HepG2 (cell line): ENCODE measurements around the gene SH3BGRL2. TPM values are rescaled to one million over a fixed set of nuclear protein-coding genes. Genes with fewer than 3 reads are reported as not detected.

ENCODE experiments used
- ARNTL ChIP-seq: sonication (generic); formaldehyde crosslinking; IDR thresholded peaks from 2 replicates; pipeline ENCODE4 v1.4.0; 2020; ENCODE audit warnings: mild to moderate bottlenecking, missing genetic modification reagents
- HOXA5 ChIP-seq: sonication (generic); formaldehyde crosslinking; IDR thresholded peaks from 2 replicates; pipeline ENCODE4 v1.4.0; 2020; ENCODE audit warnings: missing genetic modification reagents
- MEF2D ChIP-seq: sonication (generic); formaldehyde crosslinking; IDR thresholded peaks from 2 replicates; pipeline ENCODE4 v1.5.1; 2020; ENCODE audit warnings: mild to moderate bottlenecking, missing genetic modification reagents
- MIXL1 ChIP-seq: IDR thresholded peaks from 2 replicates; pipeline ENCODE4 v1.6.1; 2016
- SALL1 ChIP-seq: sonication (generic); formaldehyde crosslinking; IDR thresholded peaks from 2 replicates; pipeline ENCODE4 v1.8.0; 2022; ENCODE audit warnings: mild to moderate bottlenecking, missing genetic modification reagents
- ZNF354B ChIP-seq: sonication (generic); formaldehyde crosslinking; IDR thresholded peaks from 2 replicates; pipeline ENCODE4 v1.8.0; 2022; ENCODE audit warnings: mild to moderate bottlenecking, missing genetic modification reagents
- ZNF484 ChIP-seq: sonication (generic); formaldehyde crosslinking; IDR thresholded peaks from 2 replicates; pipeline ENCODE4 v1.5.1; 2020; ENCODE audit warnings: mild to moderate bottlenecking, low read depth, missing genetic modification reagents, borderline replicate concordance
- ZNF792 ChIP-seq: IDR thresholded peaks from 2 replicates; pipeline ENCODE4 v1.6.1; 2016
- ZNF883 ChIP-seq: sonication (generic); formaldehyde crosslinking; IDR thresholded peaks from 2 replicates; pipeline ENCODE4 v1.5.1; 2020; ENCODE audit warnings: mild to moderate bottlenecking, missing genetic modification reagents; ENCODE audit errors: not compliant biosample characterization
- polyA plus RNA-seq, 8 experiments: library from polyadenylated mRNA; depleted of rRNA in 3 of 8; stranded (reverse) in 7 of 8; unstranded in 1 of 8; fragments of >200 nt; fragmentation: Illumina TruSeq in 4 of 8; extraction: Trizol in 4 of 8; gene quantifications; 2 replicates each; pipeline versions ENCODE4 v1.2.1 to v1.2.3, GENCODE V29; 2011 to 2016; ENCODE audit warnings: low read depth in 4 of 8, missing spikeins in 1 of 8, mixed read lengths in 1 of 8; ENCODE audit not compliant: insufficient read depth in 1 of 8
- total RNA-seq, 5 experiments: library from RNA; depleted of rRNA; stranded (reverse); fragments of >200 nt; fragmentation: Illumina TruSeq; extraction: Trizol; gene quantifications; 2 replicates each; pipeline ENCODE4 v1.2.3, GENCODE V29; 2016; ENCODE audit warnings: low read depth in 1 of 5
- TF ChIP-seq, protein P1 (sequence below): sonication (generic); formaldehyde crosslinking; IDR thresholded peaks from 2 replicates; pipeline ENCODE4 v1.4.0; 2020; ENCODE audit warnings: missing genetic modification reagents, mild to moderate bottlenecking, borderline replicate concordance
- TF ChIP-seq, protein P2 (sequence below): sonication (generic); formaldehyde crosslinking; IDR thresholded peaks from 2 replicates; pipeline ENCODE4 v1.4.0; 2020; ENCODE audit warnings: missing genetic modification reagents
- TF ChIP-seq, protein P3 (sequence below): sonication (generic); formaldehyde crosslinking; conservative IDR thresholded peaks from 2 replicates; pipeline ENCODE4 v1.8.0; 2022; ENCODE audit warnings: missing genetic modification reagents
- TF ChIP-seq, protein P4 (sequence below): sonication (generic); formaldehyde crosslinking; IDR thresholded peaks from 2 replicates; pipeline ENCODE4 v1.4.0; 2020; ENCODE audit warnings: missing genetic modification reagents
- TF ChIP-seq, protein P5 (sequence below): sonication (generic); formaldehyde crosslinking; conservative IDR thresholded peaks from 2 replicates; pipeline ENCODE4 v1.4.0; 2020; ENCODE audit warnings: missing genetic modification reagents
- TF ChIP-seq, protein P6 (sequence below): sonication (generic); formaldehyde crosslinking; IDR thresholded peaks from 2 replicates; pipeline ENCODE4 v1.5.0; 2020; ENCODE audit warnings: mild to moderate bottlenecking, missing genetic modification reagents

The SH3BGRL2 gene
- total and polyA plus RNA-seq, 2 of the 13 experiments (the other 11 are each of a cell fraction or from before 2014, with no cell fraction given) = 10.9 to 28.8 TPM

DNA sequence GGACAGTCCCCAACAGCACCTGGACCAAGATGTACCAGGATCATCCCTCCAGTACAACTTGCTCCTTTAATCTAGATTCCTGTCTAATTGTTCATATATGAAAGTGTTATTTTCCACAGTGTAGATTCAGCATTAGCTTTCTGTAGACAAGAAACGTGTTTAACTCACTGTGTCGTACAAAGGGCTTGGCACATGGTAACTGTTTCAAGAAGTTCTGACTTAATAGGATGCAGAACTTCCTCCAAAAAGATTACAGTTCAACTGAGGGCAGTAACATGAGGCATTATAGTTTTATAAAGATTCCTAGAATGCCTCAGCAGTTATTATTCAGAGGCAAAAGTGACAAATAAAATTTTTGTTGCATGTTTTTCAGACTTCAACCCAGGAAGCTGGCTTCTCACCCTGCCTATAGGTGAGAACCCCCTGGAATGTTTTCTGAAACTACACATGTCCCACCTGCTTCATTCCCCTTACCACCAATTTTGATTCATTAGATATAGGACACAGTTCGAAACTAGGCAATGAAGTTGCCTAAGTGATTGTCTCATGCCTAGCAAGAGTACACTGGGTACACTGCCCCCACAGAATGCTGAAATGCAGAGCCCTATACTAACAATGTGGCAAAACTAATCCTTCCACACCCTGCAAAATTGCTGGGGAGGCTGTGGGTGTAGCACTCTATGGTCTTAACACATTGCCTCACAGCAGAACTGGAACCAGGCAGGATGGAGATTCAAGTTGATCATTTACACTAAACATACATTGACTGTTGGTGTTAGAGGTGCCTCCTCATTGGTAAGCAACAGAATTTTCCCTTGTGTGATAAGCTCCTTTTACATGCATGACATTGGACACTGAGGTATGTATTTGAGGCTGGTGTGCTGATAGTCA is 22.6 kb upstream of the SH3BGRL2 start (continued):
- TF ChIP-seq, protein P1, sequence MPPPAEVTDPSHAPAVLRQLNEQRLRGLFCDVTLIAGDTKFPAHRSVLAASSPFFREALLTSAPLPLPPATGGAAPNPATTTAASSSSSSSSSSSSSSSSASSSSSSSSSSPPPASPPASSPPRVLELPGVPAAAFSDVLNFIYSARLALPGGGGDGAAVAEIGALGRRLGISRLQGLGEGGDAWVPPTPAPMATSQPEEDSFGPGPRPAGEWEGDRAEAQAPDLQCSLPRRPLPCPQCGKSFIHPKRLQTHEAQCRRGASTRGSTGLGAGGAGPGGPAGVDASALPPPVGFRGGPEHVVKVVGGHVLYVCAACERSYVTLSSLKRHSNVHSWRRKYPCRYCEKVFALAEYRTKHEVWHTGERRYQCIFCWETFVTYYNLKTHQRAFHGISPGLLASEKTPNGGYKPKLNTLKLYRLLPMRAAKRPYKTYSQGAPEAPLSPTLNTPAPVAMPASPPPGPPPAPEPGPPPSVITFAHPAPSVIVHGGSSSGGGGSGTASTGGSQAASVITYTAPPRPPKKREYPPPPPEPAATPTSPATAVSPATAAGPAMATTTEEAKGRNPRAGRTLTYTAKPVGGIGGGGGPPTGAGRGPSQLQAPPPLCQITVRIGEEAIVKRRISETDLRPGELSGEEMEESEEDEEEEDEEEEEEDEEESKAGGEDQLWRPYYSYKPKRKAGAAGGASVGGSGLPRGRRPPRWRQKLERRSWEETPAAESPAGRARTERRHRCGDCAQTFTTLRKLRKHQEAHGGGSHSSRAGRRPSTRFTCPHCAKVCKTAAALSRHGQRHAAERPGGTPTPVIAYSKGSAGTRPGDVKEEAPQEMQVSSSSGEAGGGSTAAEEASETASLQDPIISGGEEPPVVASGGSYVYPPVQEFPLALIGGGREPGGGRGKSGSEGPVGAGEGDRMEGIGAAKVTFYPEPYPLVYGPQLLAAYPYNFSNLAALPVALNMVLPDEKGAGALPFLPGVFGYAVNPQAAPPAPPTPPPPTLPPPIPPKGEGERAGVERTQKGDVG (CRISPR knock-in tag) = no peak
- TF ChIP-seq, protein P2, sequence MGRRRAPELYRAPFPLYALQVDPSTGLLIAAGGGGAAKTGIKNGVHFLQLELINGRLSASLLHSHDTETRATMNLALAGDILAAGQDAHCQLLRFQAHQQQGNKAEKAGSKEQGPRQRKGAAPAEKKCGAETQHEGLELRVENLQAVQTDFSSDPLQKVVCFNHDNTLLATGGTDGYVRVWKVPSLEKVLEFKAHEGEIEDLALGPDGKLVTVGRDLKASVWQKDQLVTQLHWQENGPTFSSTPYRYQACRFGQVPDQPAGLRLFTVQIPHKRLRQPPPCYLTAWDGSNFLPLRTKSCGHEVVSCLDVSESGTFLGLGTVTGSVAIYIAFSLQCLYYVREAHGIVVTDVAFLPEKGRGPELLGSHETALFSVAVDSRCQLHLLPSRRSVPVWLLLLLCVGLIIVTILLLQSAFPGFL (CRISPR knock-in tag) = no peak
- TF ChIP-seq SALL1 (CRISPR knock-in tag) = peak; percentile 77
- TF ChIP-seq MEF2D (CRISPR knock-in tag) = peak; percentile 63; the same call in 1 of the 2 replicates
- TF ChIP-seq, protein P3, sequence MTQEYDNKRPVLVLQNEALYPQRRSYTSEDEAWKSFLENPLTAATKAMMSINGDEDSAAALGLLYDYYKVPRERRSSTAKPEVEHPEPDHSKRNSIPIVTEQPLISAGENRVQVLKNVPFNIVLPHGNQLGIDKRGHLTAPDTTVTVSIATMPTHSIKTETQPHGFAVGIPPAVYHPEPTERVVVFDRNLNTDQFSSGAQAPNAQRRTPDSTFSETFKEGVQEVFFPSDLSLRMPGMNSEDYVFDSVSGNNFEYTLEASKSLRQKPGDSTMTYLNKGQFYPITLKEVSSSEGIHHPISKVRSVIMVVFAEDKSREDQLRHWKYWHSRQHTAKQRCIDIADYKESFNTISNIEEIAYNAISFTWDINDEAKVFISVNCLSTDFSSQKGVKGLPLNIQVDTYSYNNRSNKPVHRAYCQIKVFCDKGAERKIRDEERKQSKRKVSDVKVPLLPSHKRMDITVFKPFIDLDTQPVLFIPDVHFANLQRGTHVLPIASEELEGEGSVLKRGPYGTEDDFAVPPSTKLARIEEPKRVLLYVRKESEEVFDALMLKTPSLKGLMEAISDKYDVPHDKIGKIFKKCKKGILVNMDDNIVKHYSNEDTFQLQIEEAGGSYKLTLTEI (CRISPR knock-in tag) = no peak
- TF ChIP-seq MIXL1 (CRISPR knock-in tag) = peak; percentile 59; the same call in 1 of the 2 replicates
- TF ChIP-seq, protein P4, sequence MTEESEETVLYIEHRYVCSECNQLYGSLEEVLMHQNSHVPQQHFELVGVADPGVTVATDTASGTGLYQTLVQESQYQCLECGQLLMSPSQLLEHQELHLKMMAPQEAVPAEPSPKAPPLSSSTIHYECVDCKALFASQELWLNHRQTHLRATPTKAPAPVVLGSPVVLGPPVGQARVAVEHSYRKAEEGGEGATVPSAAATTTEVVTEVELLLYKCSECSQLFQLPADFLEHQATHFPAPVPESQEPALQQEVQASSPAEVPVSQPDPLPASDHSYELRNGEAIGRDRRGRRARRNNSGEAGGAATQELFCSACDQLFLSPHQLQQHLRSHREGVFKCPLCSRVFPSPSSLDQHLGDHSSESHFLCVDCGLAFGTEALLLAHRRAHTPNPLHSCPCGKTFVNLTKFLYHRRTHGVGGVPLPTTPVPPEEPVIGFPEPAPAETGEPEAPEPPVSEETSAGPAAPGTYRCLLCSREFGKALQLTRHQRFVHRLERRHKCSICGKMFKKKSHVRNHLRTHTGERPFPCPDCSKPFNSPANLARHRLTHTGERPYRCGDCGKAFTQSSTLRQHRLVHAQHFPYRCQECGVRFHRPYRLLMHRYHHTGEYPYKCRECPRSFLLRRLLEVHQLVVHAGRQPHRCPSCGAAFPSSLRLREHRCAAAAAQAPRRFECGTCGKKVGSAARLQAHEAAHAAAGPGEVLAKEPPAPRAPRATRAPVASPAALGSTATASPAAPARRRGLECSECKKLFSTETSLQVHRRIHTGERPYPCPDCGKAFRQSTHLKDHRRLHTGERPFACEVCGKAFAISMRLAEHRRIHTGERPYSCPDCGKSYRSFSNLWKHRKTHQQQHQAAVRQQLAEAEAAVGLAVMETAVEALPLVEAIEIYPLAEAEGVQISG (CRISPR knock-in tag) = peak; percentile 91
- no peak for TF ChIP-seq ARNTL (CRISPR knock-in tag)
- TF ChIP-seq, protein P5, sequence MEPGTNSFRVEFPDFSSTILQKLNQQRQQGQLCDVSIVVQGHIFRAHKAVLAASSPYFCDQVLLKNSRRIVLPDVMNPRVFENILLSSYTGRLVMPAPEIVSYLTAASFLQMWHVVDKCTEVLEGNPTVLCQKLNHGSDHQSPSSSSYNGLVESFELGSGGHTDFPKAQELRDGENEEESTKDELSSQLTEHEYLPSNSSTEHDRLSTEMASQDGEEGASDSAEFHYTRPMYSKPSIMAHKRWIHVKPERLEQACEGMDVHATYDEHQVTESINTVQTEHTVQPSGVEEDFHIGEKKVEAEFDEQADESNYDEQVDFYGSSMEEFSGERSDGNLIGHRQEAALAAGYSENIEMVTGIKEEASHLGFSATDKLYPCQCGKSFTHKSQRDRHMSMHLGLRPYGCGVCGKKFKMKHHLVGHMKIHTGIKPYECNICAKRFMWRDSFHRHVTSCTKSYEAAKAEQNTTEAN = peak; percentile 84; the same call in 1 of the 2 replicates
- TF ChIP-seq, protein P6, sequence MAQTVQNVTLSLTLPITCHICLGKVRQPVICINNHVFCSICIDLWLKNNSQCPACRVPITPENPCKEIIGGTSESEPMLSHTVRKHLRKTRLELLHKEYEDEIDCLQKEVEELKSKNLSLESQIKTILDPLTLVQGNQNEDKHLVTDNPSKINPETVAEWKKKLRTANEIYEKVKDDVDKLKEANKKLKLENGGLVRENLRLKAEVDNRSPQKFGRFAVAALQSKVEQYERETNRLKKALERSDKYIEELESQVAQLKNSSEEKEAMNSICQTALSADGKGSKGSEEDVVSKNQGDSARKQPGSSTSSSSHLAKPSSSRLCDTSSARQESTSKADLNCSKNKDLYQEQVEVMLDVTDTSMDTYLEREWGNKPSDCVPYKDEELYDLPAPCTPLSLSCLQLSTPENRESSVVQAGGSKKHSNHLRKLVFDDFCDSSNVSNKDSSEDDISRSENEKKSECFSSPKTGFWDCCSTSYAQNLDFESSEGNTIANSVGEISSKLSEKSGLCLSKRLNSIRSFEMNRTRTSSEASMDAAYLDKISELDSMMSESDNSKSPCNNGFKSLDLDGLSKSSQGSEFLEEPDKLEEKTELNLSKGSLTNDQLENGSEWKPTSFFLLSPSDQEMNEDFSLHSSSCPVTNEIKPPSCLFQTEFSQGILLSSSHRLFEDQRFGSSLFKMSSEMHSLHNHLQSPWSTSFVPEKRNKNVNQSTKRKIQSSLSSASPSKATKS (CRISPR knock-in tag) = no peak
- no peak for TF ChIP-seq ZNF883 (CRISPR knock-in tag)
- TF ChIP-seq ZNF792 (CRISPR knock-in tag) = peak; percentile 36; the same call in 1 of the 2 replicates
- TF ChIP-seq HOXA5 (CRISPR knock-in tag) = no peak
- no peak for TF ChIP-seq ZNF484 (CRISPR knock-in tag)
- TF ChIP-seq ZNF354B (CRISPR knock-in tag) = no peak
